ENCODE data around the gene PRPF39.

Gene PRPF39

DNA sequence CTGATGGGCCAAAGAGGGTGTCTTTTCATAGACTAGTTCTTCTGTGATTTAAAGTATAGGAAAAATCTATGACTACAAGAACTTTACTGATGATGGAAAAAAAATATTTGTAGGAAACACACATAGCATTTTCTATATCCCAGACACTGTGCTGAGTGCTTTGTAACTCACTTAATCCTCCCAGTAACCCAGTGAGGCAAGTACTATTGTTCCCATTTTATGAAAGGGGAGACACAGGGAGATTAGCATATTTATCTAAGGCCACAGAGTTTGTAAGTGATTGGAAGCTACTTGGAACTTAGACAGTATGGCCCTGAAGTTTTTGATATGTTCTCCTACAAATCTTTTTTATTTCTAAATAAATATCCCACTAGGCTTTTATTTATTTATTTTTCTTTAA is 19.9 kb downstream of the PRPF39 start (continued):
- TF ChIP-seq, protein P1, sequence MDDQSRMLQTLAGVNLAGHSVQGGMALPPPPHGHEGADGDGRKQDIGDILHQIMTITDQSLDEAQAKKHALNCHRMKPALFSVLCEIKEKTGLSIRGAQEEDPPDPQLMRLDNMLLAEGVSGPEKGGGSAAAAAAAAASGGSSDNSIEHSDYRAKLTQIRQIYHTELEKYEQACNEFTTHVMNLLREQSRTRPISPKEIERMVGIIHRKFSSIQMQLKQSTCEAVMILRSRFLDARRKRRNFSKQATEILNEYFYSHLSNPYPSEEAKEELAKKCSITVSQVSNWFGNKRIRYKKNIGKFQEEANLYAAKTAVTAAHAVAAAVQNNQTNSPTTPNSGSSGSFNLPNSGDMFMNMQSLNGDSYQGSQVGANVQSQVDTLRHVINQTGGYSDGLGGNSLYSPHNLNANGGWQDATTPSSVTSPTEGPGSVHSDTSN (CRISPR knock-in tag; IDR thresholded peaks at IDR 0.05), result no peak
- no peak for TF ChIP-seq MEIS1 (CRISPR knock-in tag; IDR thresholded peaks at IDR 0.05; ENCODE audit: borderline replicate concordance)
- no peak for TF ChIP-seq ZNF354C (tag by site-specific recombination; IDR thresholded peaks at IDR 0.05; ENCODE audit: borderline replicate concordance, low read depth)
- TF ChIP-seq ZNF202 (tag by site-specific recombination; IDR thresholded peaks at IDR 0.05; ENCODE audit: borderline replicate concordance), result no peak
- no peak for TF ChIP-seq ZBTB48 (tag by site-specific recombination; IDR thresholded peaks at IDR 0.05)

DNA sequence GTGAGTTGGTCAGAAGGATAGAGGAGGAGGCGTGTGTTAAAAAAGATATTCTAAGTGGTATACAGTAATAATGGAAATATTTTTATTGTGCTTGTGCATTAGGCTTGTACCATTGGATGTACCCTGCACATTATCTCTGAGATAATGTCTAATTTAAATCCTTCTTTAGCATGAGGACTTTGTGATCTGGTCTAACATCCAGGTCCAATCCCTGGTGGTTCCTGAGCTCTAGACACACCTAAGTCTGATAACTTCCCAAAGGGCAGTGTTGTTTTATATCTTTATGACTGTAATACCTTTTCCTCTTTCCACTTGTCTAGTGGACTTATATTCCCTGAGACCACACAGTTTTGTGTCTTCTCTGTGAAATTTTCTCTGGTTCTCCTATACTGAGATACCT is 20.6 kb downstream of the PRPF39 start:
- Histone ChIP-seq H3K4me1 (ENCODE audit: control insufficient read depth, insufficient read depth, low read length) (peaks cover 9% of the 10 kb centered on the region; the same call in 1 of the 2 replicates), H3K36me3 (ENCODE audit: control insufficient read depth in 2 of 2, insufficient read depth in 1 of 2, low read length in 2 of 2) (peaks cover 67 to 76% of the 10 kb centered on the region in 2 experiments), H3K9me3 (ENCODE audit: control insufficient read depth, insufficient read depth, low read depth, low read length) (no peaks in the 10 kb centered on the region), H3K4me3 (ENCODE audit: low read depth, low read length) (no peak overlapping the region), H3K27ac (ENCODE audit: extremely low read depth, low read depth, low read length) (no peak overlapping the region)
- TF ChIP-seq PRDM4 (tag by site-specific recombination; IDR thresholded peaks at IDR 0.05) (no peak), KLF1 (tag by site-specific recombination; IDR thresholded peaks at IDR 0.05) (no peak), ZNF121 (tag by site-specific recombination; IDR thresholded peaks at IDR 0.05) (no peak), ZNF37A (tag by site-specific recombination; IDR thresholded peaks at IDR 0.05) (no peak), GLI4 (tag by site-specific recombination; IDR thresholded peaks at IDR 0.05) (no peak), KLF16 (tag by site-specific recombination; IDR thresholded peaks at IDR 0.05) (no peak), ZNF341 (tag by site-specific recombination; IDR thresholded peaks at IDR 0.05; ENCODE audit: low read depth) (no peak), HOXC10 (CRISPR knock-in tag; IDR thresholded peaks at IDR 0.05) (no peak), ZNF449 (tag by site-specific recombination; IDR thresholded peaks at IDR 0.05) (no peak), ZNF548 (tag by site-specific recombination; IDR thresholded peaks at IDR 0.05) (no peak), ZNF146 (tag by site-specific recombination; IDR thresholded peaks at IDR 0.05) (no peak), ZNF350 (tag by site-specific recombination; IDR thresholded peaks at IDR 0.05) (no peak), ZBTB10 (tag by site-specific recombination; IDR thresholded peaks at IDR 0.05) (no peak), ZNF10 (tag by site-specific recombination; IDR thresholded peaks at IDR 0.05) (no peak), ZNF423 (tag by site-specific recombination; IDR thresholded peaks at IDR 0.05) (no peak), ZNF132 (tag by site-specific recombination; IDR thresholded peaks at IDR 0.05; ENCODE audit: borderline replicate concordance) (no peak)
- TF ChIP-seq, protein P2, sequence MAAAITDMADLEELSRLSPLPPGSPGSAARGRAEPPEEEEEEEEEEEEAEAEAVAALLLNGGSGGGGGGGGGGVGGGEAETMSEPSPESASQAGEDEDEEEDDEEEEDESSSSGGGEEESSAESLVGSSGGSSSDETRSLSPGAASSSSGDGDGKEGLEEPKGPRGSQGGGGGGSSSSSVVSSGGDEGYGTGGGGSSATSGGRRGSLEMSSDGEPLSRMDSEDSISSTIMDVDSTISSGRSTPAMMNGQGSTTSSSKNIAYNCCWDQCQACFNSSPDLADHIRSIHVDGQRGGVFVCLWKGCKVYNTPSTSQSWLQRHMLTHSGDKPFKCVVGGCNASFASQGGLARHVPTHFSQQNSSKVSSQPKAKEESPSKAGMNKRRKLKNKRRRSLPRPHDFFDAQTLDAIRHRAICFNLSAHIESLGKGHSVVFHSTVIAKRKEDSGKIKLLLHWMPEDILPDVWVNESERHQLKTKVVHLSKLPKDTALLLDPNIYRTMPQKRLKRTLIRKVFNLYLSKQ (tag by site-specific recombination; IDR thresholded peaks at IDR 0.05; ENCODE audit: borderline replicate concordance), result no peak
- CTCF ChIA-PET, result no interaction called here
- POLR2A ChIA-PET, result no interaction called here

Data from HEK293 (cell line).